HFF-Myc (cell line): ENCODE measurements around the gene NHERF2.
A peak's percentile ranks its signal among the peaks of the same experiment; 100 is the strongest.

Source experiments
- DNase-seq: peaks from one replicate; pipeline ENCODE4 v3.0.0-alpha.2; 2011; ENCODE audit warnings: low read depth; ENCODE audit errors: extremely low read depth
- H3K4me3 ChIP-seq: replicated peaks from 2 replicates; pipeline ENCODE4 v1.5.1; 2011; ENCODE audit warnings: low read depth, mild to moderate bottlenecking, control low read depth, low read length
- CTCF ChIP-seq: IDR thresholded peaks from 2 replicates; pipeline ENCODE4 v1.5.1; 2012; ENCODE audit warnings: mild to moderate bottlenecking, low read depth, low read length, control low read depth; ENCODE audit errors: missing control alignments

Gene NHERF2

GRCh38 chr16:2026461-2027023, at the start of gene NHERF2:
Gene NHERF2 (plus strand): TSS chr16:2026902. CDS start chr16:2027006, 104 bp downstream.
- no peak for TF ChIP-seq CTCF
- H3K4me3 ChIP-seq: peak within 1 kb of the TSS; percentile 64
- no peak for DNase-seq

GRCh38 chr16:1976951-1977874, 49.5 kb upstream of the NHERF2 start:
- no peak overlapping the region for H3K4me3 ChIP-seq
- TF ChIP-seq CTCF: no peak
- DNase-seq: no peak

GRCh38 chr16:1977875-1978268, 48.8 kb upstream of the NHERF2 start:
- H3K4me3 ChIP-seq: no peak overlapping the region
- no peak for TF ChIP-seq CTCF
- no peak for DNase-seq

GRCh38 chr16:1978476-1979120, 48.1 kb upstream of the NHERF2 start:
- no peak for TF ChIP-seq CTCF
- H3K4me3 ChIP-seq: no peak overlapping the region
- no peak for DNase-seq

- no peak for DNase-seq
- TF ChIP-seq CTCF: no peak
- H3K4me3 ChIP-seq: no peak overlapping the region
Observed at GRCh38 chr16:1979271-1980029, 47.3 kb upstream of the NHERF2 start.

GRCh38 chr16:1980030-1980769, 46.5 kb upstream of the NHERF2 start:
- H3K4me3 ChIP-seq: no peak overlapping the region
- no peak for DNase-seq
- no peak for TF ChIP-seq CTCF
